WERI-Rb-1 (cell line): Measurements from ENCODE around the gene GRID1.

Source experiments
- DNase-seq: peaks from one replicate; pipeline ENCODE4 v3.0.0-alpha.2; 2020
- H3K27ac ChIP-seq: fragments of 250-450 bp; sonication (Bioruptor Pico); 2 replicates; pipeline ENCODE4 v1.5.1; 2020; ENCODE audit warnings: mild to moderate bottlenecking, moderate library complexity
- H3K27me3 ChIP-seq: fragments of 250-450 bp; sonication (Bioruptor Pico); 2 replicates; pipeline ENCODE4 v1.5.1; 2021; ENCODE audit warnings: mild to moderate bottlenecking, low read depth, moderate library complexity; ENCODE audit not compliant: insufficient read depth, severe bottlenecking
- H3K36me3 ChIP-seq: fragments of 250-450 bp; sonication (Bioruptor Pico); 2 replicates; pipeline ENCODE4 v1.5.1; 2020; ENCODE audit warnings: mild to moderate bottlenecking, moderate library complexity
- H3K4me3 ChIP-seq: 2 replicates; pipeline ENCODE4 v1.5.1; 2011; ENCODE audit warnings: low read depth, mild to moderate bottlenecking, control low read depth, low read length
- H3K9me3 ChIP-seq: fragments of 250-450 bp; sonication (Bioruptor Pico); 2 replicates; pipeline ENCODE4 v1.5.1; 2021; ENCODE audit warnings: mild to moderate bottlenecking, moderate library complexity; ENCODE audit not compliant: severe bottlenecking
- TF ChIP-seq, protein P1 (sequence below): IDR thresholded peaks from 2 replicates; pipeline ENCODE4 v1.5.1; 2011; ENCODE audit warnings: low read depth, mild to moderate bottlenecking, control low read depth, inconsistent platforms, low read length

GRID1 gene

DNA sequence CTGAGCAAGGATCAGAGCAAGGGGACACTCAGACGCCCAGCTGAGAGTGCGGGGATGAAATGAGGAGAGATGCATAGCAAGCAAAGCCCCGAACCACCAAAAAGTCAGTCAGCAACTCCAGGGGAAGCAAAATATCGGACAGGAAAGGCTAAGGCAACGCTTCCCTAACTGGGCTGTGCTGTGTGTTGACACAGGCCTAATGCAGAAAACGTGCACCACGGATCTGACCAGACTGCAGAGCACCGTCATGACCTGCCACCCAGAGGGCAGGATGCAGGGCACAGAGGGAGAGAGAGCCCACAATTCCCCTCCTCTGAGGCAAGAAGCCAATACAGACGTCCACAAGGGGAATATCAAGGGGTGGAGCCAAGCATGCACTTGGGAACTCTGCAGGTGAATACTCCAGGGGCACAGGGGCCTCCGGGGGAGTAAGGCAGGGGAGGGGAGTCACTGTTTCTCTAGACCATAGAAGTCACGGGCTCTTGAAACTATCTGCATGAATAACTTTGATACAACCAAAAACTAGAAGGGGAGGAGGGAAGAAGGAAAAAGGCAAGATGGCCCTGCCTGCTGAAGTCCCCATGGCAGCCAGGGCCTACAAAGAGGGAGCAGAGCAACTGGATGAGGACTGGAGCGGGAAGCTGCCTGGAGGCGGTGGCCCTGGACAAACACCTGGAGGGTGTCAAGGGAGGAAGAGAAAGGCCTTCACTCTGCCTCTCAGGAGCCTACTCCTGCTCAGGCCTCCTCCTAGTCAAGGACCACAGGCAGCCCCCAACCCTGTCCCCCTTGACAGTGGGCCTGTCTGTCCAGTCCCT, 26.2 kb downstream of the GRID1 start:
- H3K27me3 ChIP-seq = no peaks in the 10 kb centered on the region
- no peak overlapping the region for H3K4me3 ChIP-seq
- H3K36me3 ChIP-seq = no peaks in the 10 kb centered on the region
- DNase-seq = no peak
- no peak overlapping the region for H3K27ac ChIP-seq
- TF ChIP-seq, protein P1, sequence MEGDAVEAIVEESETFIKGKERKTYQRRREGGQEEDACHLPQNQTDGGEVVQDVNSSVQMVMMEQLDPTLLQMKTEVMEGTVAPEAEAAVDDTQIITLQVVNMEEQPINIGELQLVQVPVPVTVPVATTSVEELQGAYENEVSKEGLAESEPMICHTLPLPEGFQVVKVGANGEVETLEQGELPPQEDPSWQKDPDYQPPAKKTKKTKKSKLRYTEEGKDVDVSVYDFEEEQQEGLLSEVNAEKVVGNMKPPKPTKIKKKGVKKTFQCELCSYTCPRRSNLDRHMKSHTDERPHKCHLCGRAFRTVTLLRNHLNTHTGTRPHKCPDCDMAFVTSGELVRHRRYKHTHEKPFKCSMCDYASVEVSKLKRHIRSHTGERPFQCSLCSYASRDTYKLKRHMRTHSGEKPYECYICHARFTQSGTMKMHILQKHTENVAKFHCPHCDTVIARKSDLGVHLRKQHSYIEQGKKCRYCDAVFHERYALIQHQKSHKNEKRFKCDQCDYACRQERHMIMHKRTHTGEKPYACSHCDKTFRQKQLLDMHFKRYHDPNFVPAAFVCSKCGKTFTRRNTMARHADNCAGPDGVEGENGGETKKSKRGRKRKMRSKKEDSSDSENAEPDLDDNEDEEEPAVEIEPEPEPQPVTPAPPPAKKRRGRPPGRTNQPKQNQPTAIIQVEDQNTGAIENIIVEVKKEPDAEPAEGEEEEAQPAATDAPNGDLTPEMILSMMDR = no peak
- no peaks in the 10 kb centered on the region for H3K9me3 ChIP-seq

DNA sequence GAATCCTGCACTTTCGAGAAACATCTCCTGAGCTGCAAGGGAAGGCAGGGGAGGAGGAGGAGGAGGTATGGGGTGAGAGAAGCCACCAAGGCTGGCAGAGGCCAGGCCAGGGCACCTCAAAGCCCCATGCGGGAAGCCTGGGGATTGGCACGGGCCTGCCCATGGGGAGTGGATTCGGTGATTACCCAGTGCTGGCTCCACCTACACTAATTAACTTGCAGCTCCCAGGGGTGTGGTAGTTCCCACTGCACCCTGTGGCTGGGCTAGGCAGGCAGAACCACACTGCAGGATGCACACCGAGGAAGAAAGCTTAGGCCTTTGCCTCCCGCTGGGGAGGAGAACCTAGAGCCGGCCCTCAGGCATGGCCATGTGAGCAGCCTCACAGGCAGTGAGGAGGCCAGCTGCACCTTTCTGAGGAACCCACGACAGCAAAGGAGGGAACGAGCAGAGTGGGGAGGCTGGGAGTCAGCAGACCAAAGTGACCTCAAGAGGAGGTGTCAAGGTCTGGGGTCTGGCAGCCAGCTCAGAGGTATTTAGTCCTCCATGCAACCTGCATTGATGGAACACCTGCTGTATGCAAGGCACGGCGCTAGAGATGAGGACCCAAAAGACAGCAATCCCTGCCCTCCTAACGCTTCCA, 27.2 kb downstream of the GRID1 start:
- no peak overlapping the region for H3K4me3 ChIP-seq

DNA sequence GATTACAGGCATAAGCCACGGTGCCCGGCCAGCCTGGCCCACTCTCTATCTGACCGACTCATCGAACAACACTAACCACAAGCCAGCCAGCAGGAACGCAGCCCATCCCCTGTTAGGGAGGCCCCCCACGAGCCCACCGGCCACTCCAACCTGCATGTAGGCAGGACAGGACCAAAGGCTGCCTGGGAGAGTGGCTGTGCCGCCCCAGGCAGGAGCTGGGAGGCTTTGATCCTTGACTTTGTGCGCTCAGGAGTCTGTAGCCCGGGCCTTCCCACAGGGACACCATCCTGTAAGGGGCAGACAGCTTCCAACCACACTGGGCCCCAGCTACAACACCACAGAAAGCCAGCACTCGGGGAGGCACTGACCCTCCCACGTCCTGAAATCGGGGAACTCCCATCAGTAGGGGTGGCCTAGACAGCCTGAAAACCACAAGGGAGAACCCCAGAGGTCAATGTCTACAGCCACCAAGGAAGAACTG, 29.4 kb downstream of the GRID1 start:
- Histone ChIP-seq H3K27me3 (no peaks in the 10 kb centered on the region), H3K27ac (no peak overlapping the region), H3K9me3 (no peaks in the 10 kb centered on the region), H3K4me3 (no peak overlapping the region), H3K36me3 (no peaks in the 10 kb centered on the region)
- no peak for DNase-seq
- TF ChIP-seq, protein P1 = no peak

More for the DNA sequence above, 27.2 kb downstream of the GRID1 start:
- no peaks in the 10 kb centered on the region for H3K36me3 ChIP-seq
- no peak for DNase-seq
- TF ChIP-seq, protein P1 = no peak
- H3K27me3 ChIP-seq = no peaks in the 10 kb centered on the region
- H3K27ac ChIP-seq = no peak overlapping the region
- H3K9me3 ChIP-seq = no peaks in the 10 kb centered on the region

DNA sequence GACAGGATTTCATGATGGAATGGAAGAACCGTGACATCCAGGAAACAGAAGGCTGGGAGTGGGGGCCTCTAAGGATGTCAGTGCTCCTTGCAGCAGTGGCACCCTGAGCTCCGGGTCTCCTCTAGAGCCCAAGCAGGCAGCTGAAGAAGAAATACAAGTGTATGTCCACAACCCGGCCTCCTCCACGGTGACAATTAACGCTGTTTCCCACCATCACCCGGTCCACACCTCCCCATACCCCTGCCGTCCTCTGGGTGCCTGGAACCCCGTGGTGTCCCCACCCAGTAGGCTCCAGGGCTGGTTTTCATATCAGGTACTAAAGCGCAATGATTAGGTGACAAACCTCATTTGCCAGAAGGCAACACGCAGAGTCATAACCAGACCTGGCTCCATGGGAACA, 30.3 kb downstream of the GRID1 start:
- Histone ChIP-seq H3K9me3 (no peaks in the 10 kb centered on the region), H3K36me3 (no peaks in the 10 kb centered on the region), H3K4me3 (no peak overlapping the region), H3K27me3 (no peaks in the 10 kb centered on the region), H3K27ac (no peak overlapping the region)
- DNase-seq = no peak
- TF ChIP-seq, protein P1 = no peak

DNA sequence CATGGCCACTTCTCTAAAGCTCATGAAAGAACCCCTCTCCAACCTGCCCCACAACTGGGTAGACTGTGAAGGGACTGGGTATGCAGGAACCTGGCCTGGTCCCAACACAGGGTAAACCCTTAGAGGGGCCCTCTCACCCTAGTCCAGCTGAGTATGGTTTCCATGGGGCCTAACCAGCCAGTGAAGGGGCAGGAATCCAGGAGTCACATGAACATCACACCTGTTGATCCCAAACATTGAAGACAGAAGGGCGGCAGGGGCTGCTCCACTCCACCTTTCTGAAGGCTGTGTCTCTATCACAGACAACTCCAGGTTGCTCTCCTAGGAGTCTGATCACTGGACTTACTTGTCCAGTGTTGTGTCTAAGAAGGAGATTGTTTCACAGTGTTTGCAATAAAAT, 30.8 kb downstream of the GRID1 start:
- Histone ChIP-seq H3K27me3 (no peaks in the 10 kb centered on the region), H3K9me3 (no peaks in the 10 kb centered on the region), H3K36me3 (no peaks in the 10 kb centered on the region), H3K27ac (no peak overlapping the region), H3K4me3 (no peak overlapping the region)
- DNase-seq = no peak
- TF ChIP-seq, protein P1 = no peak
